GM12891 (cell line): ENCODE results near the gene EYA4.

Source experiments
- POLR2A ChIP-seq: IDR thresholded peaks from 2 replicates; pipeline ENCODE4 v1.6.1; 2011; ENCODE audit warnings: low read depth, low read length, control low read depth
- POLR2AphosphoS5 ChIP-seq: IDR thresholded peaks from 2 replicates; pipeline ENCODE4 v1.6.1; 2011; ENCODE audit warnings: low read depth, low read length, control low read depth
- POU2F2 ChIP-seq: IDR thresholded peaks from 2 replicates; pipeline ENCODE4 v1.6.1; 2011; ENCODE audit warnings: low read depth, mild to moderate bottlenecking, control low read depth, low read length, moderate library complexity
- SPI1 ChIP-seq: IDR thresholded peaks from 2 replicates; pipeline ENCODE4 v1.6.1; 2011; ENCODE audit warnings: low read depth, low read length, control low read depth
- TAF1 ChIP-seq: IDR thresholded peaks from 2 replicates; pipeline ENCODE4 v1.6.1; 2011; ENCODE audit warnings: low read depth, low read length, control low read depth

- TF ChIP-seq POLR2A (no peak), POU2F2 (no peak), POLR2AphosphoS5 (no peak), SPI1 (no peak), TAF1 (no peak)
Observed at GRCh38 chr6:133206942-133207341, 34.2 kb upstream of the EYA4 start.
